OCI-LY1 (cell line): ENCODE measurements around the gene PPARGC1A.

Source experiments
- EZH2 ChIP-seq: fragments of 200-600 bp; sonication (generic), shearing (Covaris generic); IDR thresholded peaks from 2 replicates; pipeline ENCODE4 v1.8.0; 2017; ENCODE audit warnings: borderline replicate concordance, mixed run types, mild to moderate bottlenecking, antibody characterized with exemption, low read length, moderate library complexity, mixed read lengths
- TF ChIP-seq, protein P1 (sequence below): fragments of 200-600 bp; sonication (generic), shearing (Covaris generic); IDR thresholded peaks from 2 replicates; pipeline ENCODE4 v1.5.1; 2017; ENCODE audit warnings: mild to moderate bottlenecking, antibody characterized with exemption, low read length, moderate library complexity, mixed read lengths

DNA sequence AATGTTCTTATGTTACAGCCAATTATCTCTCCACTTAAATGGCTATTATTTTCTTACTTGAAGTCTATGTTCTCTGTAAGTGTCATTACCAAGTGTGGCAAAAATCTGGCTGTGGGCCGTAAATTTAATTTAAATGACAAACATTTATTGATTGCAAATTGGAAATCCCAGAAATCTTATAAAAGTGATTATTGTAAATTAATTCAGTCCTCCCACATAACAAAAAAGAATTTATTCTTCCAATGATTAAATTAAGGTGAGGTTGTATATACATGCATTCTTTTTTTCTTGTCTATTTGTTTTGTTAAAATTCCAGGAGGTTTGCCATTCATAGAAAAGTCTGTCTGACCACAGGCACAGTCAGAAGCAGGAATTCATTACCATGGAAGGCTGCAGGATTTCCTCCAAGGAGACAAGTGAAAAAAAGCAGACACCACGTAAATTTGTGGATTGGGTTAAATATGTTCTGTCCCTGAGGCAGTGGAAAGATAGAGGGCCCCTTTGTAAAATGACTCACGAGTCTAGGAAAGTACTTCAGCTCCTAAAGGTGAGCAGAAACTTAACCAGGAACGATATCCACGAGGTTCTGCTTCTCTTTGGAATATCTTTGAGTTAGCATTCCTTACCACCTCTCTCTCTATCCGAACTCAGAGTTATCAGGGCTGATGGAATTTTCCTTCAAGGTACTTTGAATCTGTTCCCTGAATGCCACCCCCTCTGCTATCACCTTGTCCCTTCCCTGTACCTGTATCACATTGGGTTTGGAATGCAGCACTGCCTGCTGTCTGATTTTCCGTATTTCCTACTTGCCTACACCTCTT, 10.7 kb downstream of the PPARGC1A start:
- TF ChIP-seq, protein P1, sequence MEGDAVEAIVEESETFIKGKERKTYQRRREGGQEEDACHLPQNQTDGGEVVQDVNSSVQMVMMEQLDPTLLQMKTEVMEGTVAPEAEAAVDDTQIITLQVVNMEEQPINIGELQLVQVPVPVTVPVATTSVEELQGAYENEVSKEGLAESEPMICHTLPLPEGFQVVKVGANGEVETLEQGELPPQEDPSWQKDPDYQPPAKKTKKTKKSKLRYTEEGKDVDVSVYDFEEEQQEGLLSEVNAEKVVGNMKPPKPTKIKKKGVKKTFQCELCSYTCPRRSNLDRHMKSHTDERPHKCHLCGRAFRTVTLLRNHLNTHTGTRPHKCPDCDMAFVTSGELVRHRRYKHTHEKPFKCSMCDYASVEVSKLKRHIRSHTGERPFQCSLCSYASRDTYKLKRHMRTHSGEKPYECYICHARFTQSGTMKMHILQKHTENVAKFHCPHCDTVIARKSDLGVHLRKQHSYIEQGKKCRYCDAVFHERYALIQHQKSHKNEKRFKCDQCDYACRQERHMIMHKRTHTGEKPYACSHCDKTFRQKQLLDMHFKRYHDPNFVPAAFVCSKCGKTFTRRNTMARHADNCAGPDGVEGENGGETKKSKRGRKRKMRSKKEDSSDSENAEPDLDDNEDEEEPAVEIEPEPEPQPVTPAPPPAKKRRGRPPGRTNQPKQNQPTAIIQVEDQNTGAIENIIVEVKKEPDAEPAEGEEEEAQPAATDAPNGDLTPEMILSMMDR, result no peak
- TF ChIP-seq EZH2, result no peak
